Thyroid gland (tissue), 4 donors: ENCODE results near the gene SLC16A2.

Experiments used
- CTCF ChIP-seq, 6 experiments: fragments of 200-600 bp in 3 of 6; fragments of 450-650 bp in 3 of 6; sonication (generic) in 3 of 6; IDR thresholded peaks; one replicate each; pipeline ENCODE4 v1.5.1; 2016 to 2019; ENCODE audit warnings: antibody characterized with exemption in 6 of 6, mild to moderate bottlenecking in 2 of 6, inconsistent platforms in 1 of 6, moderate library complexity in 1 of 6
- POLR2A ChIP-seq, 2 donors: fragments of 450-650 bp; IDR thresholded peaks; one replicate each; pipeline ENCODE4 v1.6.1; 2017; ENCODE audit warnings: antibody characterized with exemption in 2 of 2, mild to moderate bottlenecking in 2 of 2, moderate library complexity in 1 of 2

- TF ChIP-seq CTCF (IDR thresholded peaks at IDR 0.05): no peak
- no peak for TF ChIP-seq POLR2A (IDR thresholded peaks at IDR 0.05)
These were observed 15.3 kb upstream of the SLC16A2 start for GRCh38 chrX:74405973-74406489.
